ENCODE measurements around the gene PCYT1A.

PCYT1A gene

GRCh38 chr3:196237203-196237602 is 50.3 kb downstream of the PCYT1A start:
- no peaks in the 10 kb centered on the region for H3K27me3 ChIP-seq
- no peak overlapping the region for H3K4me3 ChIP-seq (ENCODE audit: low read depth, low read length)
- H3K36me3 ChIP-seq, result peaks cover 26% of the 10 kb centered on the region
- no peak for TF ChIP-seq CTCF (IDR thresholded peaks at IDR 0.05; ENCODE audit: low read depth, low read length)
- no peaks in the 10 kb centered on the region for H3K9me3 ChIP-seq
- DNase-seq, result no peak
- H3K4me1 ChIP-seq, result peaks cover 3% of the 10 kb centered on the region; the same call in 1 of the 2 replicates

GRCh38 chr3:196236223-196236622 is 51.3 kb downstream of the PCYT1A start:
- no peak for TF ChIP-seq CTCF (IDR thresholded peaks at IDR 0.05; ENCODE audit: low read depth, low read length)
- peaks cover 3% of the 10 kb centered on the region; the same call in 1 of the 2 replicates for H3K4me1 ChIP-seq
- H3K9me3 ChIP-seq, result no peaks in the 10 kb centered on the region
- H3K4me3 ChIP-seq (ENCODE audit: low read depth, low read length), result no peak overlapping the region
- no peak for DNase-seq
- peaks cover 18% of the 10 kb centered on the region for H3K36me3 ChIP-seq
- H3K27me3 ChIP-seq, result no peaks in the 10 kb centered on the region

- Histone ChIP-seq H3K4me3 (ENCODE audit: low read depth, low read length) (no peak overlapping the region), H3K27me3 (no peaks in the 10 kb centered on the region), H3K4me1 (peaks cover 3% of the 10 kb centered on the region; the same call in 1 of the 2 replicates), H3K36me3 (peaks cover 14% of the 10 kb centered on the region), H3K9me3 (no peaks in the 10 kb centered on the region)
- no peak for TF ChIP-seq CTCF (IDR thresholded peaks at IDR 0.05; ENCODE audit: low read depth, low read length)
- DNase-seq, result no peak
Observed at GRCh38 chr3:196235452-196236122, 51.9 kb downstream of the PCYT1A start.

- no peaks in the 10 kb centered on the region for H3K27me3 ChIP-seq
Observed at GRCh38 chr3:196232882-196233251, 54.7 kb downstream of the PCYT1A start.

GRCh38 chr3:196232154-196232881 is 55.2 kb downstream of the PCYT1A start:
- Histone ChIP-seq H3K9me3 (no peaks in the 10 kb centered on the region), H3K4me1 (no peaks in the 10 kb centered on the region), H3K36me3 (peaks cover 6% of the 10 kb centered on the region), H3K4me3 (ENCODE audit: low read depth, low read length) (no peak overlapping the region), H3K27me3 (no peaks in the 10 kb centered on the region)
- no peak for TF ChIP-seq CTCF (IDR thresholded peaks at IDR 0.05; ENCODE audit: low read depth, low read length)
- DNase-seq, result no peak

More at GRCh38 chr3:196232882-196233251, 54.7 kb downstream of the PCYT1A start:
- Histone ChIP-seq H3K4me3 (ENCODE audit: low read depth, low read length) (no peak overlapping the region), H3K4me1 (no peaks in the 10 kb centered on the region), H3K36me3 (peaks cover 11% of the 10 kb centered on the region), H3K9me3 (no peaks in the 10 kb centered on the region)
- no peak for TF ChIP-seq CTCF (IDR thresholded peaks at IDR 0.05; ENCODE audit: low read depth, low read length)
- no peak for DNase-seq
